SH-SY5Y (cell line): ENCODE data around the gene THUMPD2.

Experiments used
- GATA2 ChIP-seq: IDR thresholded peaks from 2 replicates; pipeline ENCODE4 v1.6.1; 2011; ENCODE audit warnings: mild to moderate bottlenecking, low read depth, low read length
- GATA3 ChIP-seq: IDR thresholded peaks from 2 replicates; pipeline ENCODE4 v1.6.1; 2011; ENCODE audit warnings: low read depth, mild to moderate bottlenecking, low read length, moderate library complexity

DNA sequence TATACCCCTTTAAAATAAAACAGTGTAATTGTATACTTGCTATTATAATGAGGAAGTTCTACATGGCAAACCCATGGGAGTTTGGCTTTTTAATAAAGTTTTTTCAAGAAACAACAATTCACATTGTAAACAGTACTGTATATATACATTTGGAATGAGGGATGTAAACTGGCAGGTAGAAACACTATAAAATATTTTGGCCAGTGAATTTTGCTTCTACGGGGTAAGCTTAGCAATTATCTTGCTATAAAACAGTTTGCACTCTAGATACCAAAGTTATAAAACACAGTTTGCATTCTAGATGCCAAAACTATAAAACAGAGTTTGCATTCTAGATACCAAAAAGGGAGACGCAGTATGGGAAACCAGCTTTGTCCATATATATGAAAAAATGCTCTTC lies 16.6 kb downstream of the THUMPD2 start:
- no peak for TF ChIP-seq GATA3
- no peak for TF ChIP-seq GATA2
